HepG2 (cell line): ENCODE results near the gene SLC9A1. TPM values are rescaled to one million over a fixed set of nuclear protein-coding genes. Genes with fewer than 3 reads are reported as not detected.
A peak's percentile ranks its signal among the peaks of the same experiment; 100 is the strongest.

Experiments
- ASH2L ChIP-seq: fragments of 300-600, 200-600 bp; sonication (generic); IDR thresholded peaks from 2 replicates; pipeline ENCODE4 v1.7.0; 2017; ENCODE audit warnings: low read depth, mild to moderate bottlenecking, moderate library complexity, mixed read lengths, low read length; ENCODE audit not compliant: insufficient read length
- CSRNP1 ChIP-seq: sonication (generic); formaldehyde crosslinking; IDR thresholded peaks from 2 replicates; pipeline ENCODE4 v1.8.1; 2023; ENCODE audit warnings: mild to moderate bottlenecking, missing genetic modification reagents
- E2F1 ChIP-seq: sonication (generic); formaldehyde crosslinking; IDR thresholded peaks from 2 replicates; pipeline ENCODE4 v1.5.0; 2020; ENCODE audit warnings: missing genetic modification reagents
- HINFP ChIP-seq: sonication (generic); formaldehyde crosslinking; IDR thresholded peaks from 2 replicates; pipeline ENCODE4 v1.4.0; 2020; ENCODE audit warnings: low read depth, mild to moderate bottlenecking, missing genetic modification reagents
- PATZ1 ChIP-seq: sonication (generic); formaldehyde crosslinking; IDR thresholded peaks from 2 replicates; pipeline ENCODE4 v1.4.0; 2020; ENCODE audit warnings: missing genetic modification reagents
- PHF21A ChIP-seq: sonication (generic); formaldehyde crosslinking; IDR thresholded peaks from 2 replicates; pipeline ENCODE4 v1.5.0; 2020; ENCODE audit warnings: mild to moderate bottlenecking, missing genetic modification reagents
- REXO4 ChIP-seq: sonication (generic); formaldehyde crosslinking; IDR thresholded peaks from 2 replicates; pipeline ENCODE4 v1.8.0; 2022; ENCODE audit warnings: missing genetic modification reagents, mild to moderate bottlenecking, borderline replicate concordance
- SKIL ChIP-seq: sonication (generic); formaldehyde crosslinking; IDR thresholded peaks from 2 replicates; pipeline ENCODE4 v1.8.0; 2022; ENCODE audit warnings: missing genetic modification reagents, mild to moderate bottlenecking, moderate library complexity, borderline replicate concordance
- TBL1XR1 ChIP-seq: fragments of 150-350 bp; IDR thresholded peaks from 2 replicates; pipeline ENCODE4 v1.6.1; 2014; ENCODE audit warnings: borderline replicate concordance, low read length; ENCODE audit not compliant: partially characterized antibody
- TMF1 ChIP-seq: sonication (generic); formaldehyde crosslinking; IDR thresholded peaks from 2 replicates; pipeline ENCODE4 v1.8.1; 2022; ENCODE audit warnings: low read depth, missing genetic modification reagents
- YEATS2 ChIP-seq: sonication (generic); formaldehyde crosslinking; IDR thresholded peaks from 2 replicates; pipeline ENCODE4 v1.4.0; 2020; ENCODE audit warnings: missing genetic modification reagents, borderline replicate concordance
- ZNF687 ChIP-seq: sonication (generic); formaldehyde crosslinking; IDR thresholded peaks from 2 replicates; pipeline ENCODE4 v1.5.1; 2020; ENCODE audit warnings: mild to moderate bottlenecking, missing genetic modification reagents, moderate library complexity
- ZNF724P ChIP-seq: sonication (generic); formaldehyde crosslinking; IDR thresholded peaks from 2 replicates; pipeline ENCODE4 v1.8.0; 2022; ENCODE audit warnings: missing genetic modification reagents, borderline replicate concordance
- ZNF747 ChIP-seq: sonication (generic); formaldehyde crosslinking; IDR thresholded peaks from 2 replicates; pipeline ENCODE4 v1.8.1; 2023; ENCODE audit warnings: missing genetic modification reagents, mild to moderate bottlenecking, borderline replicate concordance
- ZNF816 ChIP-seq: sonication (generic); formaldehyde crosslinking; IDR thresholded peaks from 2 replicates; pipeline ENCODE4 v1.8.0; 2022; ENCODE audit warnings: missing genetic modification reagents, mild to moderate bottlenecking, borderline replicate concordance
- polyA plus RNA-seq, 8 experiments: library from polyadenylated mRNA; depleted of rRNA in 3 of 8; stranded (reverse) in 7 of 8; unstranded in 1 of 8; fragments of >200 nt; fragmentation: Illumina TruSeq in 4 of 8; extraction: Trizol in 4 of 8; gene quantifications; 2 replicates each; pipeline versions ENCODE4 v1.2.1 to v1.2.3, GENCODE V29; 2011 to 2016; ENCODE audit warnings: low read depth in 4 of 8, missing spikeins in 1 of 8, mixed read lengths in 1 of 8; ENCODE audit not compliant: insufficient read depth in 1 of 8
- total RNA-seq, 5 experiments: library from RNA; depleted of rRNA; stranded (reverse); fragments of >200 nt; fragmentation: Illumina TruSeq; extraction: Trizol; gene quantifications; 2 replicates each; pipeline ENCODE4 v1.2.3, GENCODE V29; 2016; ENCODE audit warnings: low read depth in 1 of 5

SLC9A1 gene
- total and polyA plus RNA-seq, 2 of the 13 experiments (the other 11 are each of a cell fraction or from before 2014, with no cell fraction given), result 1.4 to 2.9 TPM

GRCh38 chr1:27099135-27099586 is 55.8 kb downstream of the SLC9A1 start (continued):
- no peak for TF ChIP-seq REXO4 (CRISPR knock-in tag)
- no peak for TF ChIP-seq E2F1
- TF ChIP-seq SKIL (CRISPR knock-in tag), result no peak
- peak; percentile 6; the same call in 1 of the 2 replicates for TF ChIP-seq PATZ1 (CRISPR knock-in tag)
- TF ChIP-seq PHF21A (CRISPR knock-in tag), result peak; percentile 52; the same call in 1 of the 2 replicates
- no peak for TF ChIP-seq ZNF816
- TF ChIP-seq ASH2L, result peak; percentile 62
- no peak for TF ChIP-seq ZNF747
- TF ChIP-seq HINFP (CRISPR knock-in tag), result no peak
- TF ChIP-seq TMF1 (CRISPR knock-in tag), result no peak
- TF ChIP-seq CSRNP1, result no peak
- 0 out of 2 replicates have a peak, but pooled peaks have one; percentile 9 for TF ChIP-seq ZNF724P (CRISPR knock-in tag)
- no peak for TF ChIP-seq YEATS2 (CRISPR knock-in tag)
- no peak for TF ChIP-seq TBL1XR1
- peak; percentile 62 for TF ChIP-seq ZNF687 (CRISPR knock-in tag)
